ENCODE results near the gene TMEM179.

The TMEM179 gene

GRCh38 chr14:104544362-104544961 is 60.1 kb downstream of the TMEM179 start:
- Histone ChIP-seq H3K27me3 (ENCODE audit: insufficient read depth, low read depth, severe bottlenecking) (no peaks in the 10 kb centered on the region), H3K27ac (no peak overlapping the region), H3K36me3 (no peaks in the 10 kb centered on the region), H3K9me3 (ENCODE audit: severe bottlenecking) (no peaks in the 10 kb centered on the region), H3K4me3 (ENCODE audit: low read depth, low read length) (no peak overlapping the region)
- DNase-seq = no peak
- no peak for TF ChIP-seq CTCF (IDR thresholded peaks at IDR 0.05; ENCODE audit: low read depth, low read length)

- H3K27me3 ChIP-seq (ENCODE audit: insufficient read depth, low read depth, severe bottlenecking) = no peaks in the 10 kb centered on the region
- no peak overlapping the region for H3K4me3 ChIP-seq (ENCODE audit: low read depth, low read length)
- H3K9me3 ChIP-seq (ENCODE audit: severe bottlenecking) = no peaks in the 10 kb centered on the region
- H3K27ac ChIP-seq = no peak overlapping the region
- TF ChIP-seq CTCF (IDR thresholded peaks at IDR 0.05; ENCODE audit: low read depth, low read length) = no peak
- no peaks in the 10 kb centered on the region for H3K36me3 ChIP-seq
- no peak for DNase-seq
Measured at GRCh38 chr14:104542871-104543830, 61.4 kb downstream of the TMEM179 start.

GRCh38 chr14:104541905-104542465 is 62.6 kb downstream of the TMEM179 start:
- TF ChIP-seq CTCF (IDR thresholded peaks at IDR 0.05; ENCODE audit: low read depth, low read length) = no peak
- H3K4me3 ChIP-seq (ENCODE audit: low read depth, low read length) = no peak overlapping the region
- H3K27me3 ChIP-seq (ENCODE audit: insufficient read depth, low read depth, severe bottlenecking) = no peaks in the 10 kb centered on the region
- H3K9me3 ChIP-seq (ENCODE audit: severe bottlenecking) = no peaks in the 10 kb centered on the region
- no peaks in the 10 kb centered on the region for H3K36me3 ChIP-seq
- no peak overlapping the region for H3K27ac ChIP-seq
- DNase-seq = no peak

Measured in WERI-Rb-1 (cell line).